K562 (cell line): Measurements from ENCODE around the gene EFCAB7. TPM values are rescaled to one million over a fixed set of nuclear protein-coding genes. Genes with fewer than 3 reads are reported as not detected.

Source experiments
- ATF6 ChIP-seq: sonication (generic); formaldehyde crosslinking; IDR thresholded peaks from 2 replicates; pipeline ENCODE4 v1.4.0; 2020; ENCODE audit warnings: mild to moderate bottlenecking, missing genetic modification reagents
- CLOCK ChIP-seq: fragments of 250-450 bp; sonication (Bioruptor Pico); IDR thresholded peaks from 2 replicates; pipeline ENCODE4 v1.4.0; 2020; ENCODE audit warnings: mild to moderate bottlenecking, moderate library complexity, borderline replicate concordance
- CREB5 ChIP-seq: fragments of 250-450 bp; sonication (Bioruptor Pico); IDR thresholded peaks from 2 replicates; pipeline ENCODE4 v1.5.0; 2020; ENCODE audit warnings: mild to moderate bottlenecking
- CSDE1 ChIP-seq, 2 experiments: fragments of 450-650 bp; IDR thresholded peaks; 2 replicates each; pipeline ENCODE4 v1.6.1; 2016; ENCODE audit warnings: mild to moderate bottlenecking in 1 of 2
- DEAF1 ChIP-seq: fragments of 450-650 bp; formaldehyde crosslinking; IDR thresholded peaks from 2 replicates; pipeline ENCODE4 v1.4.0; 2020; ENCODE audit warnings: mild to moderate bottlenecking, moderate library complexity
- GTF2A2 ChIP-seq: IDR thresholded peaks from 2 replicates; pipeline ENCODE4 v1.6.1; 2016; ENCODE audit warnings: mild to moderate bottlenecking, missing genetic modification characterization, missing compliant biosample characterization
- NCOA1 ChIP-seq: fragments of 450-650 bp; IDR thresholded peaks from 2 replicates; pipeline ENCODE4 v1.6.1; 2016; ENCODE audit warnings: low read depth
- NFXL1 ChIP-seq: fragments of 450-650 bp; formaldehyde crosslinking; IDR thresholded peaks from 2 replicates; pipeline ENCODE4 v1.4.0; 2021; ENCODE audit warnings: mild to moderate bottlenecking
- POLR2H ChIP-seq: IDR thresholded peaks from 2 replicates; pipeline ENCODE4 v1.6.1; 2016; ENCODE audit warnings: missing genetic modification characterization, low read depth, mild to moderate bottlenecking, control low read depth, missing compliant biosample characterization, moderate library complexity
- RNF219 ChIP-seq: fragments of 250-450 bp; sonication (Bioruptor Pico); IDR thresholded peaks from 2 replicates; pipeline ENCODE4 v1.5.0; 2022; ENCODE audit warnings: mild to moderate bottlenecking
- TEAD2 ChIP-seq: fragments of 450-650 bp; IDR thresholded peaks from 2 replicates; pipeline ENCODE4 v1.6.1; 2016; ENCODE audit warnings: missing genetic modification characterization, control low read depth, missing compliant biosample characterization
- ZNF121 ChIP-seq: sonication (generic); formaldehyde crosslinking; conservative IDR thresholded peaks from 2 replicates; pipeline ENCODE4 v1.8.0; 2022; ENCODE audit warnings: missing genetic modification reagents
- ZNF431 ChIP-seq: sonication (generic); formaldehyde crosslinking; IDR thresholded peaks from 2 replicates; pipeline ENCODE4 v1.8.0; 2022; ENCODE audit warnings: mild to moderate bottlenecking, missing genetic modification reagents
- ZNF695 ChIP-seq: fragments of 450-650 bp; formaldehyde crosslinking; IDR thresholded peaks from 2 replicates; pipeline ENCODE4 v1.4.0; 2020; ENCODE audit warnings: mild to moderate bottlenecking, moderate library complexity
- ZNF780A ChIP-seq: fragments of 250-450 bp; sonication (Bioruptor Pico); IDR thresholded peaks from 2 replicates; pipeline ENCODE4 v1.5.0; 2021; ENCODE audit warnings: mild to moderate bottlenecking
- polyA plus RNA-seq, 8 experiments: library from polyadenylated mRNA; depleted of rRNA in 4 of 8; stranded (reverse) in 5 of 8; unstranded in 3 of 8; fragments of >200 nt; fragmentation: Nextera tagmentation in 2 of 8; fragmentation: Illumina TruSeq in 1 of 8; extraction: Ambion mirVana in 2 of 8; extraction: Trizol in 1 of 8; gene quantifications; 2 replicates each; pipeline versions ENCODE4 v1.2.1 to v1.2.3, GENCODE V29; 2011 to 2014; ENCODE audit warnings: inconsistent platforms in 1 of 8, missing spikeins in 1 of 8
- total RNA-seq, 7 experiments: library from RNA; depleted of rRNA in 6 of 7; stranded (reverse); fragments of >200 nt in 6 of 7; fragmentation: Illumina TruSeq in 2 of 7; extraction: Trizol in 2 of 7; gene quantifications; 2 replicates each; pipeline versions ENCODE4 v1.2.1 to v1.2.3, GENCODE V29; 2011 to 2021; ENCODE audit warnings: low replicate concordance in 1 of 7

Gene EFCAB7
- total and polyA plus RNA-seq, 9 of the 15 experiments (the other 6 are each of a cell fraction or from before 2014, with no cell fraction given): 3.2 to 7.6 (median 5.7) TPM

GRCh38 chr1:63522891-63523728 lies at the start of gene EFCAB7, which contains the start of gene ITGB3BP (continued):
- TF ChIP-seq CLOCK (CRISPR knock-in tag) (no peak), CSDE1 (IDR thresholded peaks at IDR 0.05) (peak in 1 of 2 experiments; percentile 92; a peak in 2 of 4 replicates), POLR2H (tag) (peak; percentile 79), NFXL1 (CRISPR knock-in tag) (no peak), CREB5 (CRISPR knock-in tag) (no peak), NCOA1 (peak; percentile 100), RNF219 (CRISPR knock-in tag) (no peak), GTF2A2 (tag) (peak; percentile 87), ZNF695 (no peak), ZNF780A (CRISPR knock-in tag) (no peak), ATF6 (CRISPR knock-in tag) (no peak), ZNF121 (CRISPR knock-in tag) (0 out of 2 replicates have a peak, but pooled peaks have one; percentile 43), TEAD2 (no peak), DEAF1 (CRISPR knock-in tag) (0 out of 2 replicates have a peak, but pooled peaks have one; percentile 24), ZNF431 (CRISPR knock-in tag) (0 out of 2 replicates have a peak, but pooled peaks have one; percentile 29)
